IMR-90 (cell line): ENCODE measurements around the gene DCAF6.

Experiments
- BHLHE40 ChIP-seq: fragments of 150-350 bp; IDR thresholded peaks from 2 replicates; pipeline ENCODE4 v1.6.1; 2016; ENCODE audit warnings: mild to moderate bottlenecking, low read depth, low read length
- POLR2A ChIP-seq: IDR thresholded peaks from 2 replicates; pipeline ENCODE4 v1.6.1; 2012; ENCODE audit warnings: mild to moderate bottlenecking, low read depth, low read length
- RCOR1 ChIP-seq: IDR thresholded peaks from 2 replicates; pipeline ENCODE4 v1.6.1; 2012; ENCODE audit warnings: mild to moderate bottlenecking, low read length, improper control_type of control experiment; ENCODE audit not compliant: insufficient replicate concordance
- SMC3 ChIP-seq: fragments of 150-350 bp; IDR thresholded peaks from 2 replicates; pipeline ENCODE4 v1.6.1; 2016; ENCODE audit warnings: low read depth, mild to moderate bottlenecking, antibody characterized with exemption, low read length, moderate library complexity
- TF ChIP-seq, protein P1 (sequence below): conservative IDR thresholded peaks from 2 replicates; pipeline ENCODE4 v1.5.1; 2012; ENCODE audit warnings: mild to moderate bottlenecking, low read depth, low read length, improper control_type of control experiment

DNA sequence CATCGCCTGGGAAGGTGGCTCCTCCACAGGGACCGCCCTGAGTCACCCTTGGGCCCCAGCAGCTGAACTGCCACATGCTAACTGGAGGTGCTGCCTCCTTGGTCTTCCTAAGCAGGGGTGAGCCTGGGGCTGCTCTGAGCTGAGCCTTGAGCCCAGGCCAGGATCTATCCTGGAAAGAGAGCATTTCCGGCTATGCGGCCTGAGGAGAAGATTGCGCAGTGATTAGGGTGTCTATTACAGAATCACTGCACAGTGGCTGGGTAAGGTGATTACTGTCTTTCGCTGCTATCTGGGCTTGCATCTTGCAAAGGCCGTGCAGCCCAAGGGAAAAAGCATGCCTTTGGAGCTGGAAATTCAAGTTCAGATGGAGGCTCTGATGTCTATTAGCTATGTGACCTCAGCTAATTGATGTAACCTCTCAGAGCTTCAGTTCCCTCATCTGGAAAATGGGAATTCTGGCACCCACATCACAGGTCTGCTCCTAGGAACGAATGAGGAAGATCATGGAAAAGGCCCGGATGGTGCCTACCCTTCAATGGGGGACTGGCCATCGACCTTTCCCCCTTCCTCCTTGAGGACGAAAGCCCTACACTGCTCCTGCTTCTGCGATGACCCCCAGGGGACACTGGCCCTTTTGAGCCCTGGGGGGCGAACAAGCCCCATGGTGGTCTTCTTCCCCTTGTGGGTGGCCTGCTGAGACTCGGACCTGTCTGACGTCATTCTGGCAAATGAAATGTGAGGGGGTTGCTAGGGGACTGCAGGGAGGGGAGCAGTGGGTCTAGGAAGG lies 162.2 kb downstream of the DCAF6 start:
- TF ChIP-seq, protein P1, sequence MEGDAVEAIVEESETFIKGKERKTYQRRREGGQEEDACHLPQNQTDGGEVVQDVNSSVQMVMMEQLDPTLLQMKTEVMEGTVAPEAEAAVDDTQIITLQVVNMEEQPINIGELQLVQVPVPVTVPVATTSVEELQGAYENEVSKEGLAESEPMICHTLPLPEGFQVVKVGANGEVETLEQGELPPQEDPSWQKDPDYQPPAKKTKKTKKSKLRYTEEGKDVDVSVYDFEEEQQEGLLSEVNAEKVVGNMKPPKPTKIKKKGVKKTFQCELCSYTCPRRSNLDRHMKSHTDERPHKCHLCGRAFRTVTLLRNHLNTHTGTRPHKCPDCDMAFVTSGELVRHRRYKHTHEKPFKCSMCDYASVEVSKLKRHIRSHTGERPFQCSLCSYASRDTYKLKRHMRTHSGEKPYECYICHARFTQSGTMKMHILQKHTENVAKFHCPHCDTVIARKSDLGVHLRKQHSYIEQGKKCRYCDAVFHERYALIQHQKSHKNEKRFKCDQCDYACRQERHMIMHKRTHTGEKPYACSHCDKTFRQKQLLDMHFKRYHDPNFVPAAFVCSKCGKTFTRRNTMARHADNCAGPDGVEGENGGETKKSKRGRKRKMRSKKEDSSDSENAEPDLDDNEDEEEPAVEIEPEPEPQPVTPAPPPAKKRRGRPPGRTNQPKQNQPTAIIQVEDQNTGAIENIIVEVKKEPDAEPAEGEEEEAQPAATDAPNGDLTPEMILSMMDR, result no peak
- TF ChIP-seq RCOR1, result no peak
- no peak for TF ChIP-seq POLR2A
- no peak for TF ChIP-seq BHLHE40
- TF ChIP-seq SMC3, result no peak
